GM18508 (cell line): ENCODE measurements around the gene PLCB1.
"Not testable (repeated sequence)": the region's sequence is repeated elsewhere in the genome, so short reads cannot be mapped to it uniquely, and the experiment has no call there.

Experiments
- ATAC-seq: cut with Tn5 transposase; IDR thresholded peaks from one replicate; pipeline ENCODE4 v1.9.1; 2021; ENCODE audit warnings: moderate number of reproducible peaks; ENCODE audit not compliant: insufficient read depth, unreplicated experiment

PLCB1 gene

DNA sequence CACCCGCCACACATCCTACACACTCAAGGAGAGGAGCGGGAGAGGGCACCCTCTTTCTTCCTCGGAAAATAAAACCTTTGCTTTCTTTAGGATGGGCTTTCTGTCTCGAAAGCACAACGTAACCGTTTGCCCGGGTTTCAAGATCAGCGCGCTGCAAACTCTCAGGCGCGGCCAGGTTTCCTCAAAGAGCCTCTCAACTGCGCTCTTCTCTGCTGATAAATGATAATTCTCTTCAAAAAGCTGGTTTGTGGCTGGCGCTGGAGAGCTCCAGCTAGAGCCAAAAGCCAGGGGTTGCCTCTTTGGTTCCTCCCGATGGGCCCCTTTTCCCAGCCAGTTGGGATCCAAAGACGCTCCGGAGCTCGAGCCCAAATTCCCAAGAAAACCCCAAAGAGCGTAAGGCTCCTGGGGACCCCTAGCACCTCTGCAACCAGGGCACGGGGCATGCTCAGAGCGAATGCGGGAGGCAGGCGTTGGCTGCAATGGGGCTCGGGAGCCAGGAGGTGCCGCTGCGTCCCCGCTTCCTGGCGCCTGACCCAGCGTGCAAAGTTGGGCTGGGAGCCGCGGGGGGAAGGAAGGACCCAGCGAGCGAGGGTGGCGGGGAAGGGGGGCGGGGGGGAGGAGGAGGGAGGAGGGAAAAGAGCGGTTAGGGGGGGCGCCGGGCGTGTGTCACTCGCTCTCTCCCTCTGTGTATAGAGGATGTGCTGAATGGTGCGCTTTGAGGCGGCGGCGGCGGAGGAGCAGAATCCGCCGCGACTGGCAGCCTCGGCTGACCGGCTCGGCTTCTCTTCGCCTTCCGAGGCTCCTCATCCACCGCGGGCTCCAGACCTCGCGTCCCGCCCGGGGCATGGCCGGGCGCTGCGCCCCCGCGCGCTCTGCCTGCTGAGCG is at the start of gene PLCB1:
Gene PLCB1 (plus strand): TSS at position 669 of the 886 bp plus-strand sequence. CDS start 386 bp downstream, outside the sequence.
- ATAC-seq: no peak

DNA sequence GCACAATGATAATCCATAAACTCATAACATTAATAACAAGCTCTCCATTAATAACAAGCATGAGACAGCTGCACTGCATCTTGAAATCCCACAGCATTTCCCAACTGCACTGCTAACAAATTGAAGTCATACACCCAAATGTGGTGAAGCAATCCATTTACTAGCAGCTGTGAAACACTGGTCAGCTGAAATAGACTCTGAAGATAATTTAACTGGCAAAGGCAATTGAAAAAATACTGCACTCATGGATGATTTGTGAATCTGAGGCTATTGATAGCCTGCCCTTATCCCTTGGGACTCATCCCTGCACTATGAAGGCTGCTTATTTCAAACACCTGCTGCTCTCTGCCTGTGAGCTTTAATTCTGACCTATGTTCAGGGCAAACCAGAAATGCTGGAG is 49.1 kb upstream of the PLCB1 start:
- ATAC-seq: no peak

DNA sequence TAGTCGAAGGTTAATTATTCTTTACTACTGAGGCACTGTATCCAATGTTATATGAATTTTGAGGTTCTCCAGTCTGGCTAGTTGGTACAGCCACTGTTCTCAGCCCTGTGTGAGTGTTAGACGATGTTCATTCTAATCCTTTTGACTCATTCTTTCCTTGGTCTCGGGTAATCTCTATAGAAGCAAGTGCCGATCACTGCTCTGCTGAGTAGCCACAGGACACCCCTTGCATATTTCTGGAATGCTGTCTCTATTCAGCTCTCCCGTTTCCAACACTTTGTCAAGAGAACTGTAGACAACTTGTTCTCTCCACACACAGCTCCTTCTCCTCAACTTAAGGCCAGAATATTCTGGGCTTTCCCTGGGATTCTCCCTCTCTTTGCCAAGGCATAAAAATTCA is 42.4 kb upstream of the PLCB1 start:
- ATAC-seq: no peak

DNA sequence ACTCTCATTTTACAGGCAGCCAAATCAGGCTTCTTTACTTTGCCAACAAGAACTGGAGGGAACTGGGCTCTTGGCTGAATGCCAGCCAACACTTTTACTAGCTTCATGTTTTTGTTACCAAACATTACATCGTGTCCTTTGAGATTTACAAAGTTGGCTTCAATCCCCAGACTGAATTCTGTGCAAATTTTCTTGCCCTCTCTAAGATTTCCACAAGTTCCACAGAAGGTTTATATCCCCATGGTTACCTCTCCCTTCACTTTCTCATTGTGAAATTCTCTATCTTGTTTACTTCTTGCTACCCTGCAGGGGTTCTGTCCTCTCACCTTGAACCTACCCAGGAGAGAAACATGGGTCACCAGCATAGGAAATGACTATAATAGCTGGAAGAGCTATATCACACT is 37.6 kb upstream of the PLCB1 start:
- no peak for ATAC-seq

DNA sequence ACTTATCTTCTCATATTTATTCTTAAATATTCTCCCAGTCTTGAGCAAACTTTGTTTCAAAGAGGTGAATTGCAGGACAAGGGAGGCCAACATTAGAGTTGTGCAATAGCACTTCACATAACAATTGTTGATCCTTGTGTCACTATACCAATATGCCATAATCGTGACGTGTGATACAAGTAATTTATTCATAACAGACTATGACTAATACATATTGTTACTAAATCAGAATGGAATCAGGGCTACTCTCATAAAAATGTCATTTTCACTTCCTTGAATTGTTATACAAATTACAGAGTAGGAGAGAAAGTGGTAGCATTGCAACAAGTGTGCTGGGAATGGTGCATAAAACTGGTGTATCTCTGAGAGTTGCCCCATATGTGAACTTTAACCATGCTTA is 37.2 kb upstream of the PLCB1 start:
- ATAC-seq: no peak

DNA sequence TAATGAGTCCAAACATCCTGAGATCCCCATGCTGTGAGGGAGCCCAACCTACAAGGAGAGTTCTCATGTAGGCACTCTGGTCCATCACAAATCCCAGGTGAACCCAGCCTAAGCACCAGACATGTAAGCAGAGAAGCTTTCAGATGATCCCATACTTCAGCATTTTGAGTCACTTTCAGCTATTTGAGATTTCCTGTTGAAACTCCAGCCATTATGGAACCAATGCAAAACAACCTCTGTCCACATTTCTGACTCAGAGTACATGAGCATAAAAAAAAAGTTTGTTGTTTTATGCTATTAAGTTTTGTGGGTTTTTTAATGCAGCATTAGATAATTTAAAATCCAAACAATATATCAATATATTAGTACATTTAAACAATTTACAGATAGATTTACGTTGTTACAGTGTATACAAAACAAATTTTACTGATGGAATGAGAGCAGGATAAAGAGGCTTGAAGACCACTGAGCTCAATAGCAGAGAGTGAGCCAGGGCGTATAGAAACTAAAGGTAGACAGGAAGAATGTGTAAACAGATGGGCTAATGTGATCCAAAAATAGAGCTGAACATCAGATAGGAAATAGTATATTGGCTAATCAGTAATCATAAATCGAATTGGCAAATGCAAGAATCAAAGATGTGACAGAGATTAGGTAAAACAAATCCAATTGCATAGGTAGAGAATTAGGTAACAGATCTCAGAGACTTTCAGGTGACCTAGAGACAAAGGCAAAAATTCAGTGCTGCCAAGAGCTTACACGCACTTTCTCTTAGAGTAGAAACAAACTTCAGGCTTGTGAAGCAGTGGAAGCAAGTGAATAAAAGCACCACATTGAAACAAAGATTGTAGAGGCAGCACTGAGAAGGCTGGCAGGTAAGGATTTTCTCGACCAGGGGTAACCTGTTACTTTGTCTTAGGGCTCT is 36.2 kb upstream of the PLCB1 start:
- ATAC-seq: no peak

DNA sequence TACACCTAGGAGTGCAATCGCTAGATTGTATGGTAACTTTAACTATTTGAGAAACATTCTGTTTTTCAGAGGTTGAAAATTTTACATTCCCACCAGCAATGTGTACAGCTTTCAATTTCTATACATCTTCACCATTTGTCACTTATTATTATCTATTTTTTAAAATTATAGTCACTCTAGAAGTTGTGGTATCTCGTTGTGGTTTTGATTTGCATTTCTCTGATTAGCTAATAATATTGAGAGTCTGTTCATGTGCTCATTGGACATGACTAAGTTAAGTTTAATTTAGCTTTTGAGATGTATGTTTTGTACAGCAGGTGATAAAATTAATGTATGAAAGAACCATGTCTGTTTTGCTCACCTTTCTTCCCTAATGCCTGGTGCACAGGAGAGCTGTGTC is 34.8 kb upstream of the PLCB1 start:
- ATAC-seq: no peak

DNA sequence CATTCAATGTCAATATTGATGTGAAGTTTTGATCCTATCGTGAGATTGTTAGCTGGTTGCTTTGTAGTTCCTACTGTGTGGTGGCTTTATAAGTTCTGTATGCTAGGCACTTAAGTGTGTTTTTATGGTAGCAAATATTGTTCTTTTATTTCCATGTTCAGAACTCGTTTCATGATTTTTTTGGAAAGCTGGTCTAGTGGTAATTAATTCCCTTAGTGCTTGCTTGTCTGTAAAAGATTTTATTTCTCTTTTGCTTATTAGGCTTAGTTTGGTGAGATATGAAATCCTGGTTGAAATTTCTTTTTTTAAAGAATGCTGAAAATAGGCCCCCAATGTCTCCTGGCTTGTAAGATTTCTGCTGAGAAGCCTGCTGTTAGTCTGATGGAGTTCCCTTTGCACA is 27.8 kb upstream of the PLCB1 start:
- no peak for ATAC-seq

DNA sequence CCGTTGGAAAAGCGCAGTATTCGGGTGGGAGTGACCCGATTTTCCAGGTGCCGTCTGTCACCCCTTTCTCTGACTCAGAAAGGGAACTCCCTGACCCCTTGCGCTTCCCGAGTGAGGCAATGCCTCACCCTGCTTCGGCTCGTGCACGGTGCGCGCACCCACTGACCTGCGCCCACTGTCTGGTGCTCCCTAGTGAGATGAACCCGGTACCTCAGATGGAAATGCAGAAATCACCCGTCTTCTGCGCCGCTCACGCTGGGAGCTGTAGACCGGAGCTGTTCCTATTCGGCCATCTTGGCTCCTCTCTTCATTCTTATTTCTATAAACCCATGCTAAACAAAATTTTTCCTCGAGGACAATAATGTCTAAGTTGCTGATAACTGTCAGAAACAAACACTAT is 17.5 kb upstream of the PLCB1 start:
- ATAC-seq: not testable (repeated sequence)

DNA sequence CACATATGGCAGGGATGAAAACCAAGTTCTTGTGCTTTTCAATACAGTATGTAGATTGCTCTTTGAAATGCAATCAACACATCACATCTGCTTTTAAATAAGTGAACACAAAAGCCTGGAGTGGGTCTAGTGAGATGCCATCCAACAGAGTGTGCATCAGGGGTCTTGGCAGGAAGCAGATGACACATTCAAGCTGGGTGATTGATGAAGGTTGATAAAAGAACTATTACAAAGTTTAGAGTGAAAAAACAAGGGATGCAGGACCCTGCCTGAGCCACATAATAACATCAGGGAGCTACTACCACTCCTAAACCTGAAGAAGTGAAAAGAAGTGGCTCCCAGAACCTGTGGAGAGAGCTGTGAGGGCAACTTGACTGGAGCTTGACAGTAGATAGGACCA is 16.6 kb upstream of the PLCB1 start:
- no peak for ATAC-seq

DNA sequence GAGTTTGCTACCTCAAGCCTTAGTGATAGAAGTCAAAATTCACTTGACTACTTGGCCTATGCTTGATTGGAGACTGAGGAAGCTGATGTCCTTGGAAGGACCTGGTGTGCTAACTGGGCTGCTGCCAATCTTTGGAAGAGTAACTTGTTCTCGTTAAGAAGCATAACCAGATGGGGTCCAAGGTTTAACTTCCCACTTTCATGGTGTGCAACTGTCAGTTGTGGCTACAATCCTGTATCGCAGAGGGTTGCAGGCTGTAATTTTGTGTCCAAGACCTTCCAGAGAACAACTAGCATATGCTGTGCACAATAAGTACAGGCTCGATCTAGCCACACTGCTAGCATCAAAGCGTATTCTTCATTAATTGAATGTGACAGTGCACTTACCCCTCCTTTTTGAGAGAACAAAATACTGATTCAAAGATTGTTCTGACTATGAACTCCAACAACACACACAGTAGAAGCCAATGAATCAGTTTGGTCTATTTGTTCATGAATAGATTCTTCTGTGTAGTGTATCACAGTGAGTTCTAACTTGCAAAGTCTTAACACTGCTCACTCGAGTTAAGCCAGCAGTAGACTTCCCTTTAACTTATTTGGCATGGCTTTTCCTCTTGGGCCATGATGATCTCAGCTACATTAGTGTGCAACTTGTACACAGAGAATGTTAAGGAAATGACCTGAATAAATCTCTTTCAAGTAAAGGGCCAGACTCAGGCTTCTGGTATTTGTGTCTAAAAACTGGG is 15.8 kb upstream of the PLCB1 start:
- no peak for ATAC-seq

DNA sequence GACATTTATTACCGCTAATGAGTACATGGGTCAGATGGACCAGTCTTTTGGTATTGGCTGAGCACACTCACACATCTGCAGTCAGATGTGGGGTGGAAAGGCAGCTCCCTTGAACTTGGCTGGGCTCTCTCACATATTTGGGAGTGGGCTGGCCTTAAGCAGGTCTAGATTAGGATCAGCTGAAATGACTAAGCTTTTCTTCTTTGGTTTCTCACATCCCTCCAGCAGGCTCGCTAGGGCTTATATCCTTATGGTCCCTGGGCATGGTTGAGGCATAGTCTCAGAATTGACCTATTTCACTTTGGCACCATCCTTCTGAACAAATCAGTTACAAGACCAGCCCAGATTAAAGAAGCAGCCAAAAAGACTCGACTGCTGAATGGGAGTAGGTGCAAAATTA is 14.4 kb upstream of the PLCB1 start:
- ATAC-seq: no peak

DNA sequence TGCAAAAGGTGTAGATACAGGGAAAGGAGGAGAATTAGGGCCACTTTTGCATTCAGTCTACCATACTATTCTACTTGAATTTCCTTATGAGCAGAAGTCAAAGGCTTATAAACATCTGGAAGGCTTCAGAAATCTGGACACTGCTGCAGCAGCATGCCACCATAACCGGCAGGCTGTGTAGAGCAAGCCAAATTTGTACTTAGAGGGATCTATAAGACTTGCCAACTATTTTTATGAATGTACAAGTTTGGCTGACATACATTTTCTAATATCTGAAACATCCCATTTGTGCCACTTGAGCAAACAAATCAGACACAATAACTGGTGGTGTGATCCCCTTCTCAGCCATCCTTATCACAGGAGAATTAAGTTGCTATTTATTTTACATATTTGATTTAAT is 14.0 kb upstream of the PLCB1 start:
- ATAC-seq: no peak

DNA sequence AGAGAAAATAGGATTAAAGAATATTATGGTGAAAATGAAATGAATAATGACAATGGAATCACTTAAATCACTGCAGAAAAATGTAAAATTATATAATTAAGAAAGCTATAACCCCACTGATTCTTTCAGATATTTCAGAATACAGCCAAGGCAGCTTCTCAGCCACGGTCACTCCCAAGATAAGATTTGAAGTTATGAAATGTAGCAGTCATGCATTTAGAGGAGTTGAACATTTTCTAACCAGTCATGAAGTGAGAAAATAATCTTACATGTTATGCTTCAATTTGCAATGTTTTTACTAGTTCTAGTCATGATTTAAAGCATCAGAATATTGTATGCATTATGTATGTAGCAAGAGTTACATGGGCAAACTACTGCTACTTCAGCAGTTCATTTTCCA is 13.3 kb upstream of the PLCB1 start:
- ATAC-seq: no peak

DNA sequence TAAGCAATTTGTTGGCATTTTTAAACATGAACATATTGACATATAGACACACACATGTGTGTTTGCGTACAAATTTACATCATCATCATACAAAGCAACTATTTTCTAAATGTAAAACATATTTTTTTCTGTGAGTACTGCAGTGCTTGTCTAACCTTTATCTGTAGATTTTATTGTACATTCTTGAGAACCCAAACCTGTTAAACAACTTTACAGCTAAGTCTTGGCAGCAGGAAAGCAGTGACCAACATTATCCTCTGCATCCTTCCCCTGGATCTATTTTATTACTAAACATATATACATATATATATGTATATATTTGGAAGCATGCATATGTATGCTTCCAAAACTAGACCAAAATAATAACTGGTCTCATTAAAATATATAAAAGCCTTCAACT is 10.4 kb upstream of the PLCB1 start:
- ATAC-seq: no peak

DNA sequence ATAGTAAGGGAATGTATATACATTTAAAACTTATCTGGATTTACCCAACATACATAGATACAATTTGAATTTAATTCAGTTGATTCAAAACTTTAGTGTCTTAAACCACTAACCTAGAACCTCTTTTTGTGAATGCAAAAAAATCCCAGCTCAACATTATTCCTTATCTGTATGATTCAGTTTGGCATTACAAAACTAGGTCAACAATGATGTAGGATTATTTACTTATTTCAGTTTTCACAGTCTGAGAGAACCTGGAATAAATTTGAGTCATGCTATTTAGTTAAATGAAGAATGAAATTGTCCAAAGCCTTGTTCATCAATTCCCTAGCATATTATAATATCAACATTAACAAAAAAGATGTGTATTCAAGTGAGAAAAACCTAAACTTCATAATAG is 7.4 kb upstream of the PLCB1 start:
- ATAC-seq: no peak

DNA sequence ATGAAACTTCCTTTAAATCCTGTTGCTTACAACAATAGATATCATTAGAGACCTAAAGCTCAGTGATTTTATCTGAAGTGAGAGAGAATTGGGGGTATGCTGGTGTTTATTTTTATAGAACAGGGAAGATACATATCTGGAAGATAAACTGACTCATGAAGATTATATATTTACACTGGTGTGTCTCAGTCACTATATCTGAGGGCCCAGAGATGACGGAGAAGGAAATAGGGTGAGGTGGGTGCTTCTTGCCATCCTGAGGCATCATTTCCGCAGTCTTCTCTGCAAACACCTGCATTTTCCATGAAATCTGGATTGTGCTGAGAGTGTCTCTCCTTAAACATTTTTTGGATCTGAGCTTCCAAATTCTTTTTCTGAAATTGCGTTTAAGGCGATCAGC is 5.9 kb upstream of the PLCB1 start:
- ATAC-seq: no peak

DNA sequence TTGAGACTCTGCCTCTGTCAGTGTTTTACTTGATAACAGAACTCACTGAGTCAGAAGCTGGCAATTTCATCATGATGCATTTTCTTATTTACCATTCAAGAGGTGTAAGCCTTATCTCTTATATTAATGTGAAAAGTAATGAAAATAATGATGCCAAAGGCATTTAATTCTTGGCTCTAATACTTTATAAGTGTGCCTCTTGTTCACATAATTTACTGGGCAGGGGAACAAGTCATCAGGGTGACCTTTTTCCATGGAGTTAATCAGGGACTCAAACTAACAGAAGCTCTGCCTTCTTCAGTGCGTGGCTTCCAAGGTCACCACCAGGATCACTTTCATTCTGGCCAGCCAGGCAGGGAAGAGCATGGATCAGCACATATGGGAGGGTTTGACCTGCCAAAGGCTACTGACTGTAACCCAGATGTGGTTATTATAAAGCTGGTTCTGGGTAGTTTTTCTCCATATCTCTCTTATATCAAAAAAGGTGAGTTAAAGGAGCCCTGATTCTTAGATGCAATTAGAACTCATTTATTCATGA is 5.2 kb upstream of the PLCB1 start:
- no peak for ATAC-seq

DNA sequence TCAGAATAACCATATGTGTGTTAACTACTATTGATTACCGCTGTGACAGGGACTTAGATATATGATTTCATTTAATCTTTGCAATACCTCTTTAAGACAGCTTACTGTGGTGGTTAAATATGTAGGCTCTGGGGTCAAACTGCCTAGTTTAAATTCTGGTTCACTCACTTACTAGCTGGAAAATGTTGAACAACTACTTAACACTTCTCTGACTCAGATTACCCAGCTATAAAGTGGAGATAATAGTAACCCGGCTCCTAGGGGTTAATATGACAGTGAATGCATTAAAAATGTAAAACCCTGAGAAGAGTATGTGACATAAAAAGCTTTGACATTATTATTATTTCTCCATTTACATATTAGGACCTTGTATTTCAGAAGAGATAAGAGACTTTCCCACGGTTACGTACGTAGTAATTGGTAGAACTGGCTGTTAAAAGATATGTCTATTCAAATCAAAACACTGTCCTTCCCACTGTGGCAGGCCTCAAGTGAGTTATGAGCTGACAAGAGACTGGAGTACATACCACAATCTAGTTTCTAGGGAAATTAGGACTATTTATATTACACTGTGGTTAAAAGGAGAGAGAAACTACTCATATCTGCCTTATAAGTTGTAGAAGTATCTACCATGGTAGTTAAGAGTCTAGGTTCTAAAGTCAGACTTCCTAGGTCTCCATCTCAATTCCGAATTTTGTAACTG is 4.4 kb upstream of the PLCB1 start:
- ATAC-seq: peak; percentile 88
